Activated CD4-positive, alpha-beta T cell treated with anti-CD3 and anti-CD28 coated beads, Interleukin-2, amount 50 U/mL, for 4 hours (primary cell): ENCODE data around the gene PDCD1.

ENCODE experiments used
- DNase-seq, 2 experiments: peaks; one replicate each; pipeline ENCODE4 v3.0.0-alpha.2; 2020

Gene PDCD1

GRCh38 chr2:241895427-241895711 is 36.7 kb upstream of the PDCD1 start:
- DNase-seq: no peak

- DNase-seq: no peak
Measured at GRCh38 chr2:241894681-241895426, 36.2 kb upstream of the PDCD1 start.

GRCh38 chr2:241894056-241894641 is 35.5 kb upstream of the PDCD1 start:
- DNase-seq: no peak

- DNase-seq: no peak
Measured at GRCh38 chr2:241893265-241893664, 34.6 kb upstream of the PDCD1 start.

- DNase-seq: no peak
Measured at GRCh38 chr2:241892299-241893137, 33.8 kb upstream of the PDCD1 start.

GRCh38 chr2:241891988-241892298 is 33.2 kb upstream of the PDCD1 start:
- DNase-seq: no peak

GRCh38 chr2:241891315-241891987 is 32.8 kb upstream of the PDCD1 start:
- no peak for DNase-seq

- no peak for DNase-seq
Measured at GRCh38 chr2:241890524-241891235, 32.0 kb upstream of the PDCD1 start.

- no peak for DNase-seq
Measured at GRCh38 chr2:241888641-241889040, 29.9 kb upstream of the PDCD1 start.

- DNase-seq: no peak
Measured at GRCh38 chr2:241887806-241888522, 29.3 kb upstream of the PDCD1 start.

- no peak for DNase-seq
Measured at GRCh38 chr2:241886840-241887447, 28.2 kb upstream of the PDCD1 start.

GRCh38 chr2:241885946-241886643 is 27.4 kb upstream of the PDCD1 start:
- no peak for DNase-seq

GRCh38 chr2:241885291-241885945 is 26.7 kb upstream of the PDCD1 start:
- no peak for DNase-seq

GRCh38 chr2:241884951-241885290 is 26.2 kb upstream of the PDCD1 start:
- DNase-seq: no peak

- peak; percentile 59 to 67 for DNase-seq
Measured at GRCh38 chr2:241882091-241882625, 23.5 kb upstream of the PDCD1 start.

GRCh38 chr2:241880311-241881073 is 21.8 kb upstream of the PDCD1 start:
- DNase-seq: no peak

- no peak for DNase-seq
Measured at GRCh38 chr2:241879326-241879725, 20.6 kb upstream of the PDCD1 start.

GRCh38 chr2:241877989-241878970 is 19.6 kb upstream of the PDCD1 start:
- DNase-seq: peak; percentile 66 to 73
